ENCODE data around the gene SCRG1.

Gene SCRG1

GRCh38 chr4:173398779-173399415 lies at the start of gene SCRG1:
Gene SCRG1 (minus strand): TSS chr4:173399116. CDS start chr4:173391414, 7,702 bp downstream.
- no peak for DNase-seq (ENCODE audit: low spot score)

- no peak for DNase-seq (ENCODE audit: low spot score)
Measured at GRCh38 chr4:173448103-173448502, 49.2 kb upstream of the SCRG1 start.

DNA sequence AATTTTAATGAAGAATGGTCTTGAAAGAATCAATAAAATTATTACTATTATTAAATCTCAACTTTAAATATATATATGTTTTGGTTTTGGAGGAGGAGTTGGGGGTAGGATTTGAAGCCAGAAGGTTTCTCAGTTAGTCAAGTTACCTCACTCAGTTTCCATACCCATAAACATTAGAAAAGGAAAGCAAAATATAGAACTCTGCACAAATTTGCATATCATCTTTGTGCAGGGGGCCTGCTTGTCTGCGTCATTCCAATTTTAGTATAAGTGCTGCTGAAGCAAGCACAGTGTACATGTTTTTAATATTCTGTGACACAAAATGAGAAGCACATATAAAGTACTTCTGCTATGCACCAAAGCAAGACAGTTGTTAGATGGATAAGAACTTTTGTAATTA lies 47.5 kb upstream of the SCRG1 start:
- no peak for DNase-seq (ENCODE audit: low spot score)

GRCh38 chr4:173443121-173443520 lies 44.2 kb upstream of the SCRG1 start:
- no peak for DNase-seq (ENCODE audit: low spot score)

GRCh38 chr4:173442223-173442932 lies 43.5 kb upstream of the SCRG1 start:
- no peak for DNase-seq (ENCODE audit: low spot score)

DNA sequence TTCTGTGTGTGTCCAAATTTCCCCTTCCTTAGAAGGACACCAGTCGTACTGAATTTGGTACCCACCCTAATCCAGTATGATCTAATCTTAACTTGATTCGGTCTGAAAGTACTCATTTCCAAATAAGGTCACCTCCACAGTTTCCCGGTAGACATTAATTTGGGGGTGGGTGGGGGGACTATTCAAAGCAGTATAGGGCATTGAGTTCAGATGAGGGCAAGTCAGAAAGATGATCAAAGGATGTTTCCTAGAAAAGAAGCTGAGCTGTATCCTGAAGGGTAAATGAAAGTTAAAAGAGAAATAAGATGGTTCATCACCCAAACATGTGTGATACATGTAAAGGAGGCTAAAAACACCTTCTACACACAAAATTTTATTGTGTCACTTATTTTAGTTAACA lies 42.0 kb upstream of the SCRG1 start:
- no peak for DNase-seq (ENCODE audit: low spot score)

GRCh38 chr4:173436771-173437265 lies 37.9 kb upstream of the SCRG1 start:
- no peak for DNase-seq (ENCODE audit: low spot score)

GRCh38 chr4:173436149-173436579 lies 37.2 kb upstream of the SCRG1 start:
- DNase-seq (ENCODE audit: low spot score), result peak; percentile 36

DNA sequence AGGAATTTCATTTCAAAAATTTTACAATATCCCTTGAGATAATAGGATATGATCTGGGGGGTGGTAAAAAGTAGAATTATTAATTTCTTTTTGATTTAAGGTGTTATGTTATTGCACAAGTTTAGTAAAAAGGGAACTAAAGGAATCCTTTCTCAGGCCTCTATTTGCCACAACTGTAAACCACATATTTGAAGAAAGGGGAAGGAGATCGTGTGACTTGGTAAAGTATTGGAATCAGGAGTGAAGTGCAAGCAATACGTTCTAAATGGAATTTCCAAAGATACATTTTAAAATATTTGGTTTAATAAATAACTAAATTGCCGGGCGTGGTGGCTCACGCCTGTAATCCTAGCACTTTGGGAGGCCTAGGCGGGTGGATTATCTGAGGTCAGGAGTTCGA lies 35.3 kb upstream of the SCRG1 start:
- no peak for DNase-seq (ENCODE audit: low spot score)

DNA sequence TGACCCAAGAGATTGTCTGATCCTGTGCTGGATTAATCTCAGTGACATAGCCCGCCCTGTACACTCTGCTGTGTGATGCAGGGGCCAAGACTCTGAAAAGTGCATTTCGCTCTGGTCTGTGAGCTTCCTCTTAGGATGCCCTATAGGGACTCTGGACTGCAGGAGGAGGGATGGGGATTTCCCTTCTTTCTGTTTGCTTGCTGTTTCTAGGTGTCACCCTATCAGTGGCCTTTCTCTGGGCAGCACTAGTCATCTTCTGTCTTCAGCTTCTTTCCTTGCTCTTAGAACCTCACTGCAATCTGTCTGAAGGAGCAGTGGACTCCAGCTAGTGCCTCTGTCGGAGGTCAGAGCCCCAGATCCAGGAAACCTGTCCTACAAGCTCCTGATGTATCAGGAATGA lies 34.5 kb upstream of the SCRG1 start:
- no peak for DNase-seq (ENCODE audit: low spot score)

DNA sequence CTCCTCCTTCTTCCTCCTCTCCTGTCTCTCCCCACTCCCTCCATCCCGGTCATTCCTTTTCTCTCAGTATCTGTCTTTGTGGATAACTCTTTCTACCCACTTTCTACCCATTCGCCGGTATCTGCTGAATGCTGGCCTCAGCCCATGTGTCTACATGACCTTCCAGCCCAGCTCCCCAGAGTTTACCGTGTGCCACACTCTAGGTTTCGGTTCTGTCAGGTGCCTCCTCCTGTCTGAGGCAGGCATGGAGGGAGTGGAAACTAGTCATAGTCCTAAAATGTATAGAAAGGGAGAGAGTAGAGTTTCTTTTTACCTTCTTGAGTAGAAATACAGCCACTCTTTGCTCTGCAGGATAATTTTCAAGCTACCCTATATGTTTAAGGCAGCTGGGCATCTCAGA lies 33.5 kb upstream of the SCRG1 start:
- no peak for DNase-seq (ENCODE audit: low spot score)

DNA sequence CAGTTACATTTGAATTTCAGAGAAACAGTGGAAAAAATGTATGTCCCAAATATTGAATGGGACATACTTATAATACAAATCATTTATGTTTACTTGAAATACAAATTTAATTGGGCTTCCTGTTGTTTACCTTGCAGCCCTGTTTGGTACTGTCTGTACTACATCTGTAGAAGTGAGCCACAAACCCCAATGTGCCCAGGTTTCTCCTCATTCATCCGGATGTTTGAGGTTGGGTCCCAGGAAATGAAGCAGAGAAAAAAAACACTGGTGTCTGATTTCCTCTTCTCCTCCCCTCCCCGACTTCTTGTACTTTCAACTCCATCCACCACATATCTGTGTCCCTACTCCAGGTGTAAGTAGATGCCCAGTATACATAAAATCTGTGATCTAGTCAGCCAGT lies 27.1 kb upstream of the SCRG1 start:
- no peak for DNase-seq (ENCODE audit: low spot score)

DNA sequence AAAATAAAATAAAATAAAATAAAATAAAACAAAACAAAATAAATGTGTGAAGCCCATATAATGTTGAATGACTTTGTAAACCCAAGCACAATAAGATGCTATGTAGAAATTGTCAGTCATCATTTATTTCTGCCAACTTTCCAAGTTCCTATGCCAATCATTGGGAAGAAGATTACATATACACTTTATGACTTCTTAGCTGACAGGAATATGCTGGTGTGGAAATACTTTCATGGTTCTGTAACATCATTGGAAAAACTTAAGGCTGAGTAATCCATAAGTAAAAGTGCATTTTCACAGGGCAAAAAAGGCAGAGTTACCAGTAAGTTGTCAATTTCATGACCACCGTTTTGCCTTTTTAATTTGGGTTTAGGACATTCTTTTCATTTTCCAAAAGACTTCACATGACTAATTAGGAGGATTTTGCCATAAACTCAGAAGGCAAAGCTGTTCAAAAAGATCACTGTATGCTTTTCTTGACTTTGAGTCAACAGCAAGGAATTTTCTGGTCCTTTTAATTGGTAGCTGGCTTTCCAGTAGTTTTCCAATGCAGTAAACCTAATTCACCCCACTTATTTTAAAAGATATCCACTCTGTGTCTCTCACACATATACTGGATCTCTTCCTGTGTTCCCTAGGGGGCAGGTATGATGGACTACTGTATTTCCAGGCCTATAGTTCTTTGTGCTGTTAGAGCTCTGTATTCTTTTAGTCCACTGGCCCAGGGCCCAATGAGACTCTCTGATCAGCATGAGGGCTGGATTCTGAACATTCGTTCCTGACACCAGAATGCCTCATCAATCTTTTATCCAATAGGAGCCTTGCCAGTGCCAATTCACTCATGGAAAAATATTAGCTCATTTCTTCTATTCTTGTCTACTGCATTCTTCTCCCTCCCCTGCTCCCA lies 26.2 kb upstream of the SCRG1 start:
- DNase-seq (ENCODE audit: low spot score), result peak; percentile 53

GRCh38 chr4:173420801-173421200 lies 21.9 kb upstream of the SCRG1 start:
- no peak for DNase-seq (ENCODE audit: low spot score)

GRCh38 chr4:173420324-173420752 lies 21.4 kb upstream of the SCRG1 start:
- DNase-seq (ENCODE audit: low spot score), result peak; percentile 26

GRCh38 chr4:173418639-173419038 lies 19.7 kb upstream of the SCRG1 start:
- DNase-seq (ENCODE audit: low spot score), result no peak

- no peak for DNase-seq (ENCODE audit: low spot score)
Measured at GRCh38 chr4:173417833-173418232, 18.9 kb upstream of the SCRG1 start.

DNA sequence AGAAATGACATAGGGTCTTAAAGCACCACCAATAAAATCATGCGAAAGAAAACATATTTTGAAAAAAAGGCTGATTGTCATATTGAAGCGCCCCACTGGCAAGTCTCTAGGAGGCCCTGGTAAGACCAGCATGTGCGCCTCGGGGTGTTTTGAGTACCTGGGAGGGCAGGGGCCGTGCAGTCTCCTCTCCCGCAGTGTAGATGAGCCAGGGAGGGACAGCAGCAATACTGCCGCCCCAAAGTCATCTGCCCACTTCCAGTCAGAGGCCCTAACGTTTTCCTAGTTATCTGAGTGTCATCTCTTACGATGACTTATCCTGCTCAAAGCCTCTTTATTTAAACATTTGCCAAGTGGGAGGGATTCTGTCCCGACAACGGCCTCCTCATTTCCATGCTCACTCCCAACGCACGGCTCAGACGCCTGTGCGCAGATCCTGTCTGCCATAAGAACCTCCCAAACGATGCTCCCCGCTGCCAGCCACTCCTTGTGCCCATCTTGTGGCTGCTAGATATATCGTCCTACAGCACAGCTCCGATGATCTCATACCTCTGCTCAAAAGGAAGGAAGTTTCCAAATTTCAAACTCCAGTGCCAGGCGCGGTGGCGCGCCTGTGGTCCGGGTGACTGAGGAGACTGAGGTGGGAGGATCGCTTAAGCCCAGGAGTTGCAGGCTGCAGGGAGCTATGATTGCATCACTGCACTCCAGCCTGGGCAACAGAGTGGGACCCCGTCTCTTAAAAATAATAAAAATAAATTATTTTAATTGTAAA lies 17.2 kb upstream of the SCRG1 start:
- no peak for DNase-seq (ENCODE audit: low spot score)

GRCh38 chr4:173415092-173415491 lies 16.2 kb upstream of the SCRG1 start:
- DNase-seq (ENCODE audit: low spot score), result no peak

DNA sequence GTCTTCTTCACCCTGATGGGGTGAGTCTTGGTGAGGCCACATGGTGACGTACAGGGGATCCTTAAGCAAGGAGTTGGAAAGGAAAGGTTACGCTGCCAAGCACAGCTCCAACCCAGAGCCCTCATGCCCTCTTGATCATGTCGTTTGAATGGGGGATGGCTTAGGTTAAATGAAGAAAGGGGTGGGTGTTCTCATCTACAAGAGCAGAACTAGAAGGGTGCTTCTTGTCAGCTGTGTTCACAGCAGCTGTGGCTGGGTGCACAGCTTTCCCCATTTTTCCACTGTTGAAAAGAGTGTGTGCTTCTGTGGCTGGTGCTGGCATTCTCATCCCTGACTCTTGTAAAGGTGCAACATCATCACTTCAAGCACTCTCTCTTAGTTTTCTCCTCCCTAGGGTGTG lies 15.5 kb upstream of the SCRG1 start:
- DNase-seq (ENCODE audit: low spot score), result no peak

DNA sequence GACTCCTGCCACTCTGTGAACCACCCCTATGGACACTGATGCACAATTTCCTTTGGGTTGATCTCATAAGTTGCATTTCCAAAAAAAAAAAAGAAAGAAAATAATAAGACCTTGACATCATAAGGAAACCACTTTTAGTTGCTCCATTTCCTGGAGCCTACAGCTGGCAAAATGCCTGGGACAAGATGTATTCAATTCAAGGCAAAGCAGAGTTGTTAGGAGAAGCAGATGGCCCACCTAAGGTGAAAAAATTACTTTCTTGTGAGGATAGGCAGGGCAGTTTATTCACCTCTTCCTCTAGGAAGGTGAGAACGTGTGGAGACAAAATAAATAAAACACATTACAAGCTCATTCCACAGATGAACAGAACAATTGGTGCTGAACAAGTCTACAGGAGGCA lies 14.1 kb upstream of the SCRG1 start:
- no peak for DNase-seq (ENCODE audit: low spot score)
